HG03108 (cell line): Measurements from ENCODE around the gene CLPSL2.

ENCODE experiments used
- ATAC-seq: cut with Tn5 transposase; IDR thresholded peaks from one replicate; pipeline ENCODE4 v1.9.1; 2021; ENCODE audit warnings: moderate library complexity; ENCODE audit not compliant: unreplicated experiment

CLPSL2 gene

GRCh38 chr6:35786810-35787209 is 10.4 kb downstream of the CLPSL2 start:
- ATAC-seq = no peak

GRCh38 chr6:35787266-35788218 is 11.1 kb downstream of the CLPSL2 start:
- no peak for ATAC-seq

- no peak for ATAC-seq
These were observed 12.1 kb downstream of the CLPSL2 start for GRCh38 chr6:35788423-35788982.

GRCh38 chr6:35790683-35791082 is 14.3 kb downstream of the CLPSL2 start:
- no peak for ATAC-seq

- no peak for ATAC-seq
These were observed 18.4 kb downstream of the CLPSL2 start for GRCh38 chr6:35794536-35795452.

- no peak for ATAC-seq
These were observed 19.2 kb downstream of the CLPSL2 start for GRCh38 chr6:35795453-35796071.

GRCh38 chr6:35796236-35796635 is 19.8 kb downstream of the CLPSL2 start:
- no peak for ATAC-seq

GRCh38 chr6:35797837-35798526 is 21.6 kb downstream of the CLPSL2 start:
- ATAC-seq = no peak

GRCh38 chr6:35798706-35799105 is 22.3 kb downstream of the CLPSL2 start:
- no peak for ATAC-seq

GRCh38 chr6:35801148-35801547 is 24.8 kb downstream of the CLPSL2 start:
- no peak for ATAC-seq

GRCh38 chr6:35804996-35805736 is 28.8 kb downstream of the CLPSL2 start, which contains the start of gene LHFPL5:
TSS of gene LHFPL5 (plus strand) at chr6:35805352. CDS start at chr6:35805671, 319 bp downstream.
- ATAC-seq = no peak

GRCh38 chr6:35808688-35809087 is 32.3 kb downstream of the CLPSL2 start:
- ATAC-seq = no peak

GRCh38 chr6:35809809-35810208 is 33.4 kb downstream of the CLPSL2 start:
- no peak for ATAC-seq

- no peak for ATAC-seq
These were observed 34.7 kb downstream of the CLPSL2 start for GRCh38 chr6:35810971-35811698.

- ATAC-seq = no peak
These were observed 35.2 kb downstream of the CLPSL2 start for GRCh38 chr6:35811699-35811995.

GRCh38 chr6:35817515-35817914 is 41.1 kb downstream of the CLPSL2 start:
- ATAC-seq = no peak

- no peak for ATAC-seq
These were observed 47.2 kb downstream of the CLPSL2 start for GRCh38 chr6:35823601-35824000.

- no peak for ATAC-seq
These were observed 48.3 kb downstream of the CLPSL2 start for GRCh38 chr6:35824552-35825192.
